PC-3 (cell line): ENCODE data around the gene ZNF23. TPM values are rescaled to one million over a fixed set of nuclear protein-coding genes. Genes with fewer than 3 reads are reported as not detected.

Source experiments
- ATAC-seq: fragments of 200-7000 bp; cut with Tn5 transposase; 2 replicates; pipeline ENCODE4 v1.9.1; 2020; ENCODE audit warnings: mild to moderate bottlenecking, moderate library complexity
- BruUV-seq: library from RNA; stranded (reverse); fragments of 400-500 nt; replicated peaks from 2 replicates; lab custom pipeline; 2021; lab: Mats Ljungman, UMichigan
- CTCF ChIA-PET: fragments of 300-600 bp; sonication (Branson Sonifier 250); formaldehyde crosslinking; loops from one replicate; lab custom pipeline; 2022; ENCODE audit warnings: antibody characterized with exemption; lab: Charles Lee
- POLR2A ChIA-PET: fragments of 300-600 bp; sonication (Branson Sonifier 250); formaldehyde crosslinking; loops from one replicate; lab custom pipeline; 2022; ENCODE audit warnings: antibody characterized with exemption; ENCODE audit not compliant: unreplicated experiment; lab: Charles Lee
- DNase-seq: peaks from one replicate; pipeline ENCODE4 v3.0.0-alpha.2; 2015
- H2AFZ ChIP-seq: fragments of 300-600 bp; sonication (generic); 2 replicates; pipeline ENCODE4 v1.6.0; 2016; ENCODE audit warnings: antibody characterized with exemption, low read length
- H3F3A ChIP-seq: fragments of 300-600 bp; sonication (generic); one replicate; pipeline ENCODE4 v1.6.0; 2017; ENCODE audit warnings: antibody characterized with exemption, low read length, control low read depth, mild to moderate bottlenecking; ENCODE audit not compliant: unreplicated experiment
- H3K27ac ChIP-seq: fragments of 300-600 bp; sonication (generic); 2 replicates; pipeline ENCODE4 v1.5.1; 2016; ENCODE audit warnings: mild to moderate bottlenecking, low read length
- H3K27me3 ChIP-seq: fragments of 300-600 bp; sonication (generic); 2 replicates; pipeline ENCODE4 v1.6.1; 2016; ENCODE audit warnings: low read length, mixed read lengths
- H3K36me3 ChIP-seq: fragments of 300-600 bp; sonication (generic); 2 replicates; pipeline ENCODE4 v1.6.1; 2016; ENCODE audit warnings: low read depth, mixed run types, low read length, mixed read lengths
- H3K4me1 ChIP-seq: fragments of 300-600 bp; sonication (generic); 2 replicates; pipeline ENCODE4 v1.5.1; 2016; ENCODE audit warnings: low read length; ENCODE audit not compliant: insufficient read depth
- H3K4me2 ChIP-seq: fragments of 300-600 bp; sonication (generic); 2 replicates; pipeline ENCODE4 v1.6.0; 2016; ENCODE audit warnings: low read length
- H3K4me3 ChIP-seq: fragments of 300-600 bp; sonication (generic); 2 replicates; pipeline ENCODE4 v1.5.1; 2016; ENCODE audit warnings: mild to moderate bottlenecking, low read length, mixed read lengths
- H3K79me2 ChIP-seq: fragments of 300-600 bp; sonication (generic); 2 replicates; pipeline ENCODE4 v1.6.1; 2017; ENCODE audit warnings: low read length, mixed read lengths
- H3K9ac ChIP-seq: fragments of 300-600 bp; sonication (generic); 2 replicates; pipeline ENCODE4 v1.6.0; 2016; ENCODE audit warnings: mild to moderate bottlenecking, low read length
- H3K9me2 ChIP-seq: fragments of 300-600 bp; sonication (generic); replicated peaks from 2 replicates; pipeline ENCODE4 v1.6.1; 2016; ENCODE audit warnings: mixed run types, low read length, mixed read lengths
- H3K9me3 ChIP-seq: fragments of 300-600 bp; sonication (generic); 2 replicates; pipeline ENCODE4 v1.6.1; 2016; ENCODE audit warnings: low read length, mixed read lengths
- H4K20me1 ChIP-seq: fragments of 300-600 bp; sonication (generic); 2 replicates; pipeline ENCODE4 v1.6.1; 2016; ENCODE audit warnings: low read length, mixed read lengths
- EZH2 ChIP-seq: fragments of 300-600 bp; sonication (generic); IDR thresholded peaks from one replicate; pipeline ENCODE4 v1.6.1; 2017; ENCODE audit warnings: antibody characterized with exemption, mild to moderate bottlenecking, low read length; ENCODE audit not compliant: unreplicated experiment
- EZH2phosphoT487 ChIP-seq: fragments of 300-600 bp; sonication (generic); IDR thresholded peaks from 2 replicates; pipeline ENCODE4 v1.6.1; 2018; ENCODE audit warnings: mild to moderate bottlenecking, antibody characterized with exemption, low read length, borderline replicate concordance
- intact Hi-C: fragments of 100-400 bp; cut with micrococcal nuclease; formaldehyde crosslinking; loops from 2 replicates; pipeline ENCODE4 v1.9.0; 2023
- total RNA-seq: library from RNA; depleted of rRNA; stranded (reverse); fragments of >200 nt; gene quantifications from 2 replicates; pipeline ENCODE4 v1.2.3, GENCODE V29; 2014
- TF ChIP-seq, protein P1 (sequence below): fragments of 300-600 bp; sonication (generic); conservative IDR thresholded peaks from 2 replicates; pipeline ENCODE4 v1.5.1; 2017; ENCODE audit warnings: antibody characterized with exemption, low read depth, mild to moderate bottlenecking, low read length

The ZNF23 gene
- total RNA-seq, 1 experiment from 2014 or later, result 7.5 TPM

DNA sequence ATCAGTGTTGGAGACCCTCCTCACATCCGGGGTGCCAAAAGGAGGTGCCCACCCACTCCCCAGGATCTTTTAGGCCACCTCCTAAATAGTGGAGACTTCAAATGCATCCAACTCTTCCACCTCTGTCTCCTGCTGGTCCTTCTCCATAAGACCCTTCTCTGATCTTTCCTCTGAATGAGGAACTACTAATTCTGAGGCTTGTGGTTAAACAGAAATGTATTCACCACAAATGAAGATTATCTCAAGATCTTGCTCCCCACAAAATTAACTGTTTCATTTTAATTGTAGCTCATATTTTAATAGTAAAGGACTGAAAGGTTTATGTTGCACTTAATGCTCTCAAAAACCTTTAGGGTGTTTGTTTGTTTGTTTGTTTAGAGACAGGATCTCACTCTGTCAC, 54.3 kb downstream of the ZNF23 start:
- Histone ChIP-seq H3F3A (no peaks in the 10 kb centered on the region), H3K4me3 (no peak overlapping the region), H3K36me3 (no peaks in the 10 kb centered on the region; the same call in 1 of the 2 replicates), H3K79me2 (no peaks in the 10 kb centered on the region), H2AFZ (no peak overlapping the region), H3K27ac (no peak overlapping the region), H3K9ac (no peak overlapping the region), H3K9me2 (no peaks in the 10 kb centered on the region), H4K20me1 (no peaks in the 10 kb centered on the region), H3K9me3 (no peaks in the 10 kb centered on the region), H3K4me2 (no peak overlapping the region), H3K27me3 (peaks cover 20% of the 10 kb centered on the region), H3K4me1 (no peaks in the 10 kb centered on the region)
- CTCF ChIA-PET, result no interaction called here
- TF ChIP-seq, protein P1, sequence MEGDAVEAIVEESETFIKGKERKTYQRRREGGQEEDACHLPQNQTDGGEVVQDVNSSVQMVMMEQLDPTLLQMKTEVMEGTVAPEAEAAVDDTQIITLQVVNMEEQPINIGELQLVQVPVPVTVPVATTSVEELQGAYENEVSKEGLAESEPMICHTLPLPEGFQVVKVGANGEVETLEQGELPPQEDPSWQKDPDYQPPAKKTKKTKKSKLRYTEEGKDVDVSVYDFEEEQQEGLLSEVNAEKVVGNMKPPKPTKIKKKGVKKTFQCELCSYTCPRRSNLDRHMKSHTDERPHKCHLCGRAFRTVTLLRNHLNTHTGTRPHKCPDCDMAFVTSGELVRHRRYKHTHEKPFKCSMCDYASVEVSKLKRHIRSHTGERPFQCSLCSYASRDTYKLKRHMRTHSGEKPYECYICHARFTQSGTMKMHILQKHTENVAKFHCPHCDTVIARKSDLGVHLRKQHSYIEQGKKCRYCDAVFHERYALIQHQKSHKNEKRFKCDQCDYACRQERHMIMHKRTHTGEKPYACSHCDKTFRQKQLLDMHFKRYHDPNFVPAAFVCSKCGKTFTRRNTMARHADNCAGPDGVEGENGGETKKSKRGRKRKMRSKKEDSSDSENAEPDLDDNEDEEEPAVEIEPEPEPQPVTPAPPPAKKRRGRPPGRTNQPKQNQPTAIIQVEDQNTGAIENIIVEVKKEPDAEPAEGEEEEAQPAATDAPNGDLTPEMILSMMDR, result no peak
- TF ChIP-seq EZH2 (no peak), EZH2phosphoT487 (no peak)
- BruUV-seq, result no TSS peak
- DNase-seq (no peak), ATAC-seq (no peak)
- intact Hi-C loops, result no loop called here
- POLR2A ChIA-PET, result no interaction called here

DNA sequence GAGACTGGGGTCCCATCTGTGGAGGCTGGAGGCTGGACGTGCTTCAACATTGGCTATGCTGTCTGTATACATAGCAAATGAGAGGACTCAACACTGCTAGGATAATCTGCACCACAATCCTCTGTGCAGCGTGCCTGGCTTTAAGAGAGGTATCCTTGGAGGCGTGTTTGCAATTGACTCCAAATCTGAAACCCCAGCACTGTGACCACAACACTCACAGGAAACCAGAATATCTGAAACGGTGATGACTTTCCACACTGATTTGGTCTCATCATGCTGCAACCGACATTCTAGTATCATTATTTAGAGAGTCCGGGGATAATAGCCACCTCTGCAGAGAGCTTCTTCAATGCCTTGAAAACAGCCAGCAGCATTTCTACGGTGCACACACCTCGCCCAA, 55.3 kb downstream of the ZNF23 start:
- Histone ChIP-seq H2AFZ (no peak overlapping the region), H4K20me1 (no peaks in the 10 kb centered on the region), H3K4me1 (no peaks in the 10 kb centered on the region), H3K27me3 (peaks cover 27% of the 10 kb centered on the region), H3K79me2 (no peaks in the 10 kb centered on the region), H3K36me3 (no peaks in the 10 kb centered on the region), H3K9me3 (no peaks in the 10 kb centered on the region), H3K4me2 (no peak overlapping the region), H3K27ac (no peak overlapping the region), H3K9me2 (no peaks in the 10 kb centered on the region), H3F3A (no peaks in the 10 kb centered on the region), H3K4me3 (no peak overlapping the region), H3K9ac (no peak overlapping the region)
- TF ChIP-seq EZH2phosphoT487, result no peak
- TF ChIP-seq, protein P1, result no peak
- no peak for TF ChIP-seq EZH2
- ChIA-PET CTCF (no interaction called here), POLR2A (no interaction called here)
- intact Hi-C loops, result no loop called here
- no peak for ATAC-seq
- DNase-seq, result no peak
- no TSS peak for BruUV-seq

DNA sequence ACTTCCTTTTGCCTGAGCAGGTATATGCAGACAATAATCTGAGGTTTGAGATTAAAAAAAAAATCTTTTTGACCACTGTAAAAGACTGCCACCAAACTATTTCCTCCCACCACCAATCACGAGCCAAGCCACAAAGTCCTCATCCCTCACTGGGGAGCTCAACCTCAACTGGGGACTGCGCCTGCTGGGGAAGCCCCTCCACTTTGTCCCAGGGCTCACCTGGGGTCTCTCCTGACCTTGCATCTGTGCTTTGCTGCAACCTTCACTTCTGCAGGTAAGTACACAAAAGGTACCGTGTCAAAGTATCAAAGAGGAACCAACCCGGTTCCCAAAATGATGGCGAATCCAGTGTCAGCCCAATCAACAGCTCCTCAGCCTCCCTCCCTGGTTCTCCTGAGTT, 55.7 kb downstream of the ZNF23 start:
- H3K36me3 ChIP-seq, result no peaks in the 10 kb centered on the region
- no peak for DNase-seq
- no peaks in the 10 kb centered on the region for H3F3A ChIP-seq
- H3K9ac ChIP-seq, result no peak overlapping the region
- H2AFZ ChIP-seq, result no peak overlapping the region
- no peak overlapping the region for H3K27ac ChIP-seq
- H3K4me2 ChIP-seq, result no peak overlapping the region
- no peak for ATAC-seq
- no peaks in the 10 kb centered on the region for H3K79me2 ChIP-seq
- POLR2A ChIA-PET, result no interaction called here
- TF ChIP-seq EZH2phosphoT487, result no peak
- no peak for TF ChIP-seq EZH2
- TF ChIP-seq, protein P1, result no peak
- H3K4me1 ChIP-seq, result no peaks in the 10 kb centered on the region
- peaks cover 27% of the 10 kb centered on the region for H3K27me3 ChIP-seq
- intact Hi-C loops, result no loop called here
- no peaks in the 10 kb centered on the region for H3K9me2 ChIP-seq
- no TSS peak for BruUV-seq
- no peaks in the 10 kb centered on the region for H3K9me3 ChIP-seq
- no peak overlapping the region for H3K4me3 ChIP-seq
- H4K20me1 ChIP-seq, result no peaks in the 10 kb centered on the region
- CTCF ChIA-PET, result no interaction called here
